KOPT-K1 (cell line): ENCODE data around the gene CYP4V2.
"Not testable (repeated sequence)": the region's sequence is repeated elsewhere in the genome, so short reads cannot be mapped to it uniquely, and the experiment has no call there.

Source experiments
- H3K27ac ChIP-seq: fragments of 200-600 bp; sonication (generic); 2 replicates; pipeline ENCODE4 v1.5.1; 2016; ENCODE audit warnings: antibody characterized with exemption, mild to moderate bottlenecking, low read depth, low read length; ENCODE audit not compliant: poor library complexity, severe bottlenecking
- H3K36me3 ChIP-seq: fragments of 200-600 bp; sonication (generic); 2 replicates; pipeline ENCODE4 v1.5.1; 2017; ENCODE audit warnings: antibody characterized with exemption, mild to moderate bottlenecking, low read length, moderate library complexity; ENCODE audit not compliant: insufficient read depth
- H3K9me3 ChIP-seq: fragments of 200-600 bp; sonication (generic); 2 replicates; pipeline ENCODE4 v1.5.1; 2017; ENCODE audit warnings: antibody characterized with exemption, low read length, mild to moderate bottlenecking; ENCODE audit not compliant: insufficient read depth, poor library complexity, severe bottlenecking

Gene CYP4V2

GRCh38 chr4:186240452-186240847, 49.1 kb downstream of the CYP4V2 start:
- Histone ChIP-seq H3K9me3 (no peaks in the 10 kb centered on the region), H3K36me3 (no peaks in the 10 kb centered on the region), H3K27ac (no peak overlapping the region)

GRCh38 chr4:186240848-186241491, 49.6 kb downstream of the CYP4V2 start:
- H3K9me3 ChIP-seq = no peaks in the 10 kb centered on the region
- no peak overlapping the region for H3K27ac ChIP-seq
- no peaks in the 10 kb centered on the region for H3K36me3 ChIP-seq

- no peaks in the 10 kb centered on the region for H3K36me3 ChIP-seq
- no peaks in the 10 kb centered on the region for H3K9me3 ChIP-seq
- H3K27ac ChIP-seq = no peak overlapping the region
These were observed 50.2 kb downstream of the CYP4V2 start for GRCh38 chr4:186241616-186242015.

- not testable (repeated sequence) for H3K9me3 ChIP-seq, H3K36me3 ChIP-seq, H3K27ac ChIP-seq
These were observed 50.7 kb downstream of the CYP4V2 start for GRCh38 chr4:186242031-186242430.

GRCh38 chr4:186243331-186243730, 52.0 kb downstream of the CYP4V2 start:
- no peaks in the 10 kb centered on the region for H3K36me3 ChIP-seq
- no peak overlapping the region for H3K27ac ChIP-seq
- no peaks in the 10 kb centered on the region for H3K9me3 ChIP-seq

- no peak overlapping the region for H3K27ac ChIP-seq
- no peaks in the 10 kb centered on the region for H3K36me3 ChIP-seq
- H3K9me3 ChIP-seq = no peaks in the 10 kb centered on the region
These were observed 53.5 kb downstream of the CYP4V2 start for GRCh38 chr4:186244835-186245234.

- H3K27ac ChIP-seq, H3K36me3 ChIP-seq, H3K9me3 ChIP-seq: not testable (repeated sequence)
These were observed 55.8 kb downstream of the CYP4V2 start for GRCh38 chr4:186247062-186247752.

- no peaks in the 10 kb centered on the region for H3K9me3 ChIP-seq
- no peak overlapping the region for H3K27ac ChIP-seq
- no peaks in the 10 kb centered on the region for H3K36me3 ChIP-seq
These were observed 57.3 kb downstream of the CYP4V2 start for GRCh38 chr4:186248643-186249042.

GRCh38 chr4:186249785-186250754, 58.7 kb downstream of the CYP4V2 start:
- Histone ChIP-seq H3K36me3 (no peaks in the 10 kb centered on the region), H3K27ac (no peak overlapping the region)

GRCh38 chr4:186250760-186251159, 59.4 kb downstream of the CYP4V2 start:
- no peaks in the 10 kb centered on the region for H3K36me3 ChIP-seq
- no peak overlapping the region for H3K27ac ChIP-seq
- H3K9me3 ChIP-seq = no peaks in the 10 kb centered on the region

More at GRCh38 chr4:186249785-186250754, 58.7 kb downstream of the CYP4V2 start:
- H3K9me3 ChIP-seq = no peaks in the 10 kb centered on the region

- Histone ChIP-seq H3K36me3 (no peaks in the 10 kb centered on the region), H3K9me3 (no peaks in the 10 kb centered on the region), H3K27ac (no peak overlapping the region)
These were observed 63.8 kb downstream of the CYP4V2 start for GRCh38 chr4:186255122-186255521.

GRCh38 chr4:186258216-186258811, 66.9 kb downstream of the CYP4V2 start:
- H3K27ac ChIP-seq = no peak overlapping the region
- no peaks in the 10 kb centered on the region for H3K36me3 ChIP-seq
- no peaks in the 10 kb centered on the region for H3K9me3 ChIP-seq

GRCh38 chr4:186260117-186260503, 68.7 kb downstream of the CYP4V2 start:
- H3K9me3 ChIP-seq = no peaks in the 10 kb centered on the region
- no peaks in the 10 kb centered on the region for H3K36me3 ChIP-seq
- no peak overlapping the region for H3K27ac ChIP-seq
